Peyer's patch (tissue), 4 donors: Measurements from ENCODE around the gene IRS2. TPM values are rescaled to one million over a fixed set of nuclear protein-coding genes. Genes with fewer than 3 reads are reported as not detected.

Experiments
- DNase-seq, 3 donors: peaks; one replicate each; pipeline ENCODE4 v3.0.0-alpha.2; 2017 to 2019
- H3K27ac ChIP-seq, 4 donors: fragments of 200-600 bp; sonication (generic); one replicate each; pipeline ENCODE4 v1.5.1; 2016 to 2019
- H3K27me3 ChIP-seq, 2 donors: fragments of 200-600 bp; sonication (generic); one replicate each; pipeline ENCODE4 v1.5.1; 2019
- H3K36me3 ChIP-seq, 3 donors: fragments of 200-600 bp; sonication (generic); one replicate each; pipeline ENCODE4 v1.5.1; 2016 to 2019
- H3K4me1 ChIP-seq, 4 donors: fragments of 200-600 bp; sonication (generic); one replicate each; pipeline ENCODE4 v1.5.1; 2016 to 2019
- H3K4me3 ChIP-seq, 4 donors: fragments of 200-600 bp; sonication (generic); 1 replicate in 3 of 4; 2 replicates in 1 of 4; pipeline ENCODE4 v1.5.1; 2016 to 2019; ENCODE audit warnings: mild to moderate bottlenecking in 1 of 4
- H3K9me3 ChIP-seq, 4 donors: fragments of 200-600 bp; sonication (generic); one replicate each; pipeline ENCODE4 v1.5.1; 2016 to 2019; ENCODE audit warnings: mild to moderate bottlenecking in 1 of 4
- POLR2A ChIP-seq, 2 donors: fragments of 450-650 bp; IDR thresholded peaks; one replicate each; pipeline ENCODE4 v1.5.1; 2017; ENCODE audit warnings: antibody characterized with exemption in 2 of 2, mild to moderate bottlenecking in 2 of 2, moderate library complexity in 2 of 2
- total RNA-seq, 4 donors: library from RNA; depleted of rRNA; stranded (reverse); fragments of >200 nt; gene quantifications; one replicate each; pipeline ENCODE4 v1.1.0, GENCODE V29; 2016
- TF ChIP-seq, protein P1 (sequence below), 6 experiments: fragments of 450-650 bp in 4 of 6; fragments of 200-600 bp in 2 of 6; sonication (generic) in 1 of 6; IDR thresholded peaks; one replicate each; pipeline ENCODE4 v1.5.1; 2017 to 2019; ENCODE audit warnings: antibody characterized with exemption in 6 of 6, mild to moderate bottlenecking in 3 of 6, moderate library complexity in 1 of 6

Gene IRS2
- total RNA-seq, 4 donors from 2014 or later, result 8.3 to 41.1 (median 22.3) TPM

DNA sequence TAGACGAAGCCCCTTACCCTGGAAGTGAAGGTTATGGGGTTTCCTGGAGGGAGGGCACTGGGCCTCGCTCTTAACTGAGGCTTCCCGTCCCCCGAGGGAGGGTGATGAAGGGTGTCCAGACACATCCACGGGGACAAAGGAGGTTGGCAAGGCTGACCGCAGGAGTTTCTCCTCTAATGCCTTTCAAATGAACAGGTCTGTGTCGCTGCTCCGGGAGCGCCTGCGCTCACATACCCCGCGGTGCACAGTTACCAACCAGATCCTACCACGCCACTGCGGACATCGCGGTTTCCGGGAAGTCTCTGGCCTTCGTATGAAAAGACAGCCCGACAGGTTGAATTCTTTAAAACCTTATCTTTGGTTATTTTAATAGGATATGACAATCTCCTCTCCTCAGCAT lies 41.3 kb downstream of the IRS2 start:
- no peak overlapping the region for H3K27ac ChIP-seq
- H3K4me1 ChIP-seq, result peaks cover 0 to 13% (median 0%) of the 10 kb centered on the region in 4 donors
- H3K4me3 ChIP-seq, result no peak overlapping the region
- no peaks in the 10 kb centered on the region for H3K36me3 ChIP-seq
- TF ChIP-seq, protein P1, sequence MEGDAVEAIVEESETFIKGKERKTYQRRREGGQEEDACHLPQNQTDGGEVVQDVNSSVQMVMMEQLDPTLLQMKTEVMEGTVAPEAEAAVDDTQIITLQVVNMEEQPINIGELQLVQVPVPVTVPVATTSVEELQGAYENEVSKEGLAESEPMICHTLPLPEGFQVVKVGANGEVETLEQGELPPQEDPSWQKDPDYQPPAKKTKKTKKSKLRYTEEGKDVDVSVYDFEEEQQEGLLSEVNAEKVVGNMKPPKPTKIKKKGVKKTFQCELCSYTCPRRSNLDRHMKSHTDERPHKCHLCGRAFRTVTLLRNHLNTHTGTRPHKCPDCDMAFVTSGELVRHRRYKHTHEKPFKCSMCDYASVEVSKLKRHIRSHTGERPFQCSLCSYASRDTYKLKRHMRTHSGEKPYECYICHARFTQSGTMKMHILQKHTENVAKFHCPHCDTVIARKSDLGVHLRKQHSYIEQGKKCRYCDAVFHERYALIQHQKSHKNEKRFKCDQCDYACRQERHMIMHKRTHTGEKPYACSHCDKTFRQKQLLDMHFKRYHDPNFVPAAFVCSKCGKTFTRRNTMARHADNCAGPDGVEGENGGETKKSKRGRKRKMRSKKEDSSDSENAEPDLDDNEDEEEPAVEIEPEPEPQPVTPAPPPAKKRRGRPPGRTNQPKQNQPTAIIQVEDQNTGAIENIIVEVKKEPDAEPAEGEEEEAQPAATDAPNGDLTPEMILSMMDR (IDR thresholded peaks at IDR 0.05), result no peak
- TF ChIP-seq POLR2A (IDR thresholded peaks at IDR 0.05), result no peak
- DNase-seq, result no peak
- H3K27me3 ChIP-seq, result no peaks in the 10 kb centered on the region
- H3K9me3 ChIP-seq, result no peaks in the 10 kb centered on the region

DNA sequence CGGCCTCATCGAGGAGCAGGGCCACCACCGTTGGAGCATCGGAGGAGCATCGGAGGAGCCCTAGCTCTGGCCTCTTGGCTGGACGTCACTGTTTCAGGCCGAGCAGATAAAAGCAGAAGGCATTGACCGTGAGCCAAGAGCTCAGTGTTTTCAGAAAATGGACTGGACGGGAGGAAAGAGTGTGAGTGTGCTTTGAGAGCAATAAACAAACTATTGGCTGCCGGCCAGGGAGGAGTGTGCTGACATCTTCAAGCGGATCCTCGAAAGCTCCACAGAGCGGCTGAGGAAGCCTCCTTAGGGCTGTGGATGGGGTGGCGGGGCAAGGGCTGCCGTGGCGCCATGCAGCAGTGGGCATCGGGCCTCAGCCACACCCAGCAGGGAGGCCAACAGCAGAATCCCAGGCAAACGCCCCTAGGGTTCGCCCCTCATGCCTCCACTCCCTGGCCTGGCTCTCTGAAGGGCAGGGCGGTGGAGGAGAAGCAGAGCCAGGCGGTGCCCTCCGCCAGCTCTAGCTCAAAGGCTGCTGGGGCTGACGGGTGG lies 41.8 kb downstream of the IRS2 start:
- Histone ChIP-seq H3K36me3 (no peaks in the 10 kb centered on the region), H3K9me3 (no peaks in the 10 kb centered on the region), H3K27ac (no peak overlapping the region), H3K4me3 (no peak overlapping the region), H3K4me1 (peaks cover 0 to 13% (median 0%) of the 10 kb centered on the region in 4 donors), H3K27me3 (no peaks in the 10 kb centered on the region)
- peak in 2 of 3 donors; percentile 31 to 53 for DNase-seq
- TF ChIP-seq, protein P1 (IDR thresholded peaks at IDR 0.05), result no peak
- no peak for TF ChIP-seq POLR2A (IDR thresholded peaks at IDR 0.05)

DNA sequence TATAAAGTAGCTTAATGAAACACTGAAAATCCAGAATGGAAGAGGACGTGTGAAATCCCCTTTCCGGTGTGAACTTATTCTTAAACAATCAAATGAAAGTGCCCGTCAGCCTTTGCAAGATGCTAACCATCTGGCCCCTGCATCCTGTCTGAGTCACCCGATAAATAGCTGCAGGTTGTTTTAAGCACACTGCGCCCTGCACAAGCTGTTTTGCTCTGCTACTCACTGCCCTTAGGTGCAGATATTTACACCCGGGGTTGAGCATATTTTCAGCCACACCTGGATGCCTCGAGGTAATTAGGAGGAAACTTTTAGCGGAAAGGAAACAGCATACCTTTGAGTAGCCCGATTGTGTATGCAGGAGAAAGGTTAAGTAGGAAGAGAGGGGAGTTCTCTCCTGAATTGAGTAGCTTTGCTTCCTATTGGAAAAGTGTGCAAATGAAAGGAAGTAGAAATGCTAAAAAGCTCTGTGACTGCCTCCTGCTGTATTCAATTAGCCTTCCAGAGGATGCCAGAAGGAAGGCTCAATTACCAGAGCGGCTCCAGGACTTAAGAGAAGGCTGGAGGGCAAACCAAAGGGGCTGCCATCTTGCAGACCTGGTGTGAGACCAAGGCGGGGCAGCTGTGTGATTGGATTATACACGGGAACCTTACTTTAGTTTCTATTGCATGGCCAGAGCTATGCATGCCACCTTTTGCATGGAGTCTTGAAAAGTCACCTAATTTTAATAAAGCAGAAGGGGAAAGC lies 42.5 kb downstream of the IRS2 start:
- Histone ChIP-seq H3K4me3 (no peak overlapping the region), H3K4me1 (peaks cover 0 to 13% (median 0%) of the 10 kb centered on the region in 4 donors), H3K27me3 (no peaks in the 10 kb centered on the region), H3K36me3 (no peaks in the 10 kb centered on the region), H3K27ac (no peak overlapping the region), H3K9me3 (no peaks in the 10 kb centered on the region)
- peak in 1 of 3 donors; percentile 63 for DNase-seq
- TF ChIP-seq, protein P1 (IDR thresholded peaks at IDR 0.05), result no peak
- no peak for TF ChIP-seq POLR2A (IDR thresholded peaks at IDR 0.05)

DNA sequence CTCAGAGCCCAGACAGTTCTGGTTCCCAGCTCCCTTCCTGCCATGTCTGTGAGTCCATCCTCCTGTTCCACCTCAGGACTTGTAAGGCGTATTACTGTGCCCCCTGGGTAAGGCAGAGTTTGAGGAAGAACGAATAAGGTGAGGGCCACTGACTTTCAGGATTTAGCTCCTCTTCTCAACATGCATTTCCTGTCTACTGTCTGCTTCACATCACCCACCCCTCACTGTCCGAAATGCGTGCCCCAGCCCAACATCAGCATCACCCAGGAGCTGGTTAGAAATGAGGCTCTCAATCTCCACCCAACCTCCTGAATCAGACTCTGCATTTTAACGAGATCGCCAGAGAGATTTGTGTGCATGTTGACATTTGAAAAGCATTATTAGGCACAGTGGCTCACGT lies 44.4 kb downstream of the IRS2 start:
- TF ChIP-seq, protein P1 (IDR thresholded peaks at IDR 0.05), result no peak
- no peak for TF ChIP-seq POLR2A (IDR thresholded peaks at IDR 0.05)

DNA sequence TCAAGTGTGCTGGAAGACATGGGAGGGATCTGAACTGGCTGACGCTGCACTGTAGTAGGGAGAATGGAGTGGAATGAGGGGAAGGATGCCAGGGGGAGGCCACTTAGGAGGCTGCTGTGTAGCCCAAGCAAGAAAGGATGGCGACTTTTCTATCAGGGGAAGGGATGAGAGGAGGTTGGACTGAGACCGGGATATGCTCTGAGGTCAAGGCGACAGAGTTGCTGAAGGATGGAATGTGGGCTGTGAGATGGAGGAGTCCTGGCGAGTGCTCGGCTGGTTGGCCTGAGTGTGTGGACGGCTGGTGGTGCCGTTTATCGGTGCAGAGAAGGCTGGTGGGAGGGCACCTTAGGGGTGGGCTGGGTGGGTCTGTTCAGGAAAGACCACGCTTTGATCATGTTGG lies 45.7 kb downstream of the IRS2 start:
- DNase-seq, result no peak
- peaks cover 0 to 13% (median 0%) of the 10 kb centered on the region in 4 donors for H3K4me1 ChIP-seq
- no peaks in the 10 kb centered on the region for H3K9me3 ChIP-seq
- H3K4me3 ChIP-seq, result no peak overlapping the region
- H3K36me3 ChIP-seq, result no peaks in the 10 kb centered on the region
- TF ChIP-seq POLR2A (IDR thresholded peaks at IDR 0.05), result no peak
- TF ChIP-seq, protein P1 (IDR thresholded peaks at IDR 0.05), result no peak
- H3K27ac ChIP-seq, result no peak overlapping the region
- H3K27me3 ChIP-seq, result no peaks in the 10 kb centered on the region

More for the DNA sequence above, 44.4 kb downstream of the IRS2 start:
- Histone ChIP-seq H3K4me3 (no peak overlapping the region), H3K4me1 (peaks cover 0 to 13% (median 0%) of the 10 kb centered on the region in 4 donors), H3K27ac (no peak overlapping the region), H3K9me3 (no peaks in the 10 kb centered on the region), H3K27me3 (no peaks in the 10 kb centered on the region), H3K36me3 (no peaks in the 10 kb centered on the region)
- DNase-seq, result no peak
